ENCODE measurements around the gene GSKIP. TPM values are rescaled to one million over a fixed set of nuclear protein-coding genes. Genes with fewer than 3 reads are reported as not detected.

The GSKIP gene
- total RNA-seq, 1 donor from 2014 or later = 17.5 TPM

DNA sequence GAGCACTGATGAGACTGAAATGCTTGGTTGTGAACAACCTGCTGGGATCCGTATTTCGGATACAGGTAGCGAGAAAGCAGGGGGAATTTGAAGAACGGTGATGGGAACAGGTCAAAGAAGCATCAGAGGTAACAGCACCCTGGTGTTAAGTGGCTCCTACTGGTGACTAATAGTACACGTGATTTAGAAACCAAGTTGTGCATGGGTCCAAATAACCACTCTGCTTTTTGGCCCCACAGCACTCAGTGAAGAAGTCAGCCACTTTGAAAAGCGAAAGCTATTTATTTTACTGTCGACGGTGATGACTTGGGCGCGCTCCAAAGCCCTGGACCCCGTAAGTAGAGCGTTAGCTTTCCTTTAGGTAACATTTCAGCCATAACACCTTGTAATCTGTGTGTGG lies 45.3 kb downstream of the GSKIP start:
- H3K27ac ChIP-seq = no peak overlapping the region
- H3K36me3 ChIP-seq = no peaks in the 10 kb centered on the region
- TF ChIP-seq, protein P1, sequence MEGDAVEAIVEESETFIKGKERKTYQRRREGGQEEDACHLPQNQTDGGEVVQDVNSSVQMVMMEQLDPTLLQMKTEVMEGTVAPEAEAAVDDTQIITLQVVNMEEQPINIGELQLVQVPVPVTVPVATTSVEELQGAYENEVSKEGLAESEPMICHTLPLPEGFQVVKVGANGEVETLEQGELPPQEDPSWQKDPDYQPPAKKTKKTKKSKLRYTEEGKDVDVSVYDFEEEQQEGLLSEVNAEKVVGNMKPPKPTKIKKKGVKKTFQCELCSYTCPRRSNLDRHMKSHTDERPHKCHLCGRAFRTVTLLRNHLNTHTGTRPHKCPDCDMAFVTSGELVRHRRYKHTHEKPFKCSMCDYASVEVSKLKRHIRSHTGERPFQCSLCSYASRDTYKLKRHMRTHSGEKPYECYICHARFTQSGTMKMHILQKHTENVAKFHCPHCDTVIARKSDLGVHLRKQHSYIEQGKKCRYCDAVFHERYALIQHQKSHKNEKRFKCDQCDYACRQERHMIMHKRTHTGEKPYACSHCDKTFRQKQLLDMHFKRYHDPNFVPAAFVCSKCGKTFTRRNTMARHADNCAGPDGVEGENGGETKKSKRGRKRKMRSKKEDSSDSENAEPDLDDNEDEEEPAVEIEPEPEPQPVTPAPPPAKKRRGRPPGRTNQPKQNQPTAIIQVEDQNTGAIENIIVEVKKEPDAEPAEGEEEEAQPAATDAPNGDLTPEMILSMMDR (IDR thresholded peaks at IDR 0.05) = no peak
- intact Hi-C loops (cut with DNase I) = no loop called here
- H3K9me3 ChIP-seq = no peaks in the 10 kb centered on the region
- no peak for DNase-seq (ENCODE audit: low spot score in 2 of 2)
- H3K4me3 ChIP-seq = no peak overlapping the region
- H3K4me1 ChIP-seq = no peaks in the 10 kb centered on the region
- no peaks in the 10 kb centered on the region for H3K27me3 ChIP-seq

DNA sequence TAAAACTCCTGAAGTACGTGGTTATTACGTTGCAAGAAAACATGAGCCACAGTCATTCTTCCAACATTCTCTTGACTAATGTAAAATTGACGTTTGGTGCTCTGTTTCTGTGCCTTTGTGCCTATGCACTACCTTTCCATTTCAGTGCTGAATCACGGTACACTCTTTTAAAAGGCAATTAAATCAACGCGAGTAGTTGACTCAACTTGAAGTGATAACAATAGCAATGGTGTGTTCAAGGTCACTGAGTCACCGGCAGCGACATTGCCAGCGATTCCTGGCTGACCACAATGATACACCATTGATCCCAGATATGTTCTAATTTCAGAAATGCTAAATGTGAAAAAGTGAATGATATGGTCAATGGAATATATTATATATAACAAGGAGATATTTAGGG lies 46.4 kb downstream of the GSKIP start:
- no peak for DNase-seq (ENCODE audit: low spot score in 2 of 2)
- no peaks in the 10 kb centered on the region for H3K9me3 ChIP-seq
- no peak overlapping the region for H3K27ac ChIP-seq
- TF ChIP-seq, protein P1 (IDR thresholded peaks at IDR 0.05) = no peak
- no peaks in the 10 kb centered on the region for H3K4me1 ChIP-seq
- no peaks in the 10 kb centered on the region for H3K36me3 ChIP-seq
- H3K27me3 ChIP-seq = no peaks in the 10 kb centered on the region
- H3K4me3 ChIP-seq = no peak overlapping the region
- intact Hi-C loops (cut with DNase I) = no loop called here

DNA sequence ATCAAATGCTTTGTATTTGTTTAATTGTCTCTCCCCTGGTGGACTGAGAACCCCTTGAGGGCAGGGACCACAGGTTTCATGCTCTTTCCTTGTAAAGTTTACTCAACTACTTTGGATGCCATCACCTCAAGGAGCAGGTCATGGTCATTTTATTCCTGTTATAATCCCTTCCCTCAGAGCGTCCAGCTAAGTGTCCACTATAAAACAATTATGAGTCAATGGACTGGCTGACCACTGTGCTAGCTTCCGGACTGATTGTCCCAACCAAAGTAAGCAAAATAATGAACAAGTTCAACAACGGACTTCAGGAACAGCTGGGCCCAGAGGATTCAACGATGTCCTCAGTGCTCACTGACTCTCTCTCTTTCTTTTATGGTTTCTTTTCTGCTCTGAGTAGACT lies 46.8 kb downstream of the GSKIP start:
- H3K4me3 ChIP-seq = no peak overlapping the region
- no peaks in the 10 kb centered on the region for H3K4me1 ChIP-seq
- no peaks in the 10 kb centered on the region for H3K9me3 ChIP-seq
- H3K36me3 ChIP-seq = no peaks in the 10 kb centered on the region
- no peak overlapping the region for H3K27ac ChIP-seq
- TF ChIP-seq, protein P1 (IDR thresholded peaks at IDR 0.05) = no peak
- no peaks in the 10 kb centered on the region for H3K27me3 ChIP-seq
- intact Hi-C loops (cut with DNase I) = no loop called here
- no peak for DNase-seq (ENCODE audit: low spot score in 2 of 2)

DNA sequence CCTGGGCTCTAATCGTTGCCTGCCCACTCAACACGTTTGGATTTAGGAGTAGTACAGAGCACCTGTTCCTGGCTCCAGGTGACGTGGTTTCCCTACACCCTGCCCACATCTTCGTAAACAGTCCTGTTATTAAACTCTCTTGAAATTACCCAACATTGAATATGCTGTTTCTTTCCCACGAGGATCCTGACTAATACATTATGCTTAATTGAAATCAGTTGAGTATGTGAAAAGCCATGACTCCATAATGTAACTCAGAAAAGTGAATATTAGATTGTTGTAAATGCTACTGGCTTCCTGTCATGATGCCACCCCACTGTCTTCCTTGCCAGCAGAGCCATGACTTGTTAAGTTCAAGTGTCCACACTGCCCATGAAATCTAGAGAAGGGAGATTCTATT lies 50.2 kb downstream of the GSKIP start:
- intact Hi-C loops (cut with DNase I) = no loop called here
- H3K4me1 ChIP-seq = no peaks in the 10 kb centered on the region

GRCh38 chr14:96415559-96415958 lies 52.2 kb downstream of the GSKIP start:
- intact Hi-C loops (cut with DNase I) = no loop called here
- Histone ChIP-seq H3K27ac (no peak overlapping the region), H3K9me3 (no peaks in the 10 kb centered on the region), H3K4me3 (no peak overlapping the region), H3K36me3 (no peaks in the 10 kb centered on the region), H3K4me1 (no peaks in the 10 kb centered on the region), H3K27me3 (no peaks in the 10 kb centered on the region)
- TF ChIP-seq, protein P1 (IDR thresholded peaks at IDR 0.05) = no peak
- DNase-seq (ENCODE audit: low spot score in 2 of 2) = no peak

More for the DNA sequence above, 50.2 kb downstream of the GSKIP start:
- H3K9me3 ChIP-seq = no peaks in the 10 kb centered on the region
- H3K27me3 ChIP-seq = no peaks in the 10 kb centered on the region
- TF ChIP-seq, protein P1 (IDR thresholded peaks at IDR 0.05) = no peak
- no peak overlapping the region for H3K27ac ChIP-seq
- H3K4me3 ChIP-seq = no peak overlapping the region
- DNase-seq (ENCODE audit: low spot score in 2 of 2) = no peak
- no peaks in the 10 kb centered on the region for H3K36me3 ChIP-seq

- TF ChIP-seq, protein P1 (IDR thresholded peaks at IDR 0.05) = no peak
- intact Hi-C loops (cut with DNase I) = no loop called here
- no peaks in the 10 kb centered on the region for H3K9me3 ChIP-seq
Observed at GRCh38 chr14:96416292-96416691, 53.0 kb downstream of the GSKIP start.

More at GRCh38 chr14:96416292-96416691, 53.0 kb downstream of the GSKIP start:
- no peaks in the 10 kb centered on the region for H3K4me1 ChIP-seq
- no peak for DNase-seq (ENCODE audit: low spot score in 2 of 2)
- H3K36me3 ChIP-seq = no peaks in the 10 kb centered on the region
- no peaks in the 10 kb centered on the region for H3K27me3 ChIP-seq
- no peak overlapping the region for H3K27ac ChIP-seq
- no peak overlapping the region for H3K4me3 ChIP-seq
